Measurements from ENCODE around the gene UNKL.

Gene UNKL

GRCh38 chr16:1356061-1356900 lies 58.2 kb downstream of the UNKL start:
- TF ChIP-seq CTCF (IDR thresholded peaks at IDR 0.05; ENCODE audit: insufficient read depth, missing control alignments), result no peak
- no peak for FAIRE-seq

GRCh38 chr16:1355591-1355990 lies 58.9 kb downstream of the UNKL start:
- no peak for TF ChIP-seq CTCF (IDR thresholded peaks at IDR 0.05; ENCODE audit: insufficient read depth, missing control alignments)
- DNase-seq (ENCODE audit: insufficient read length, low spot score) (no peak), FAIRE-seq (no peak)

More at GRCh38 chr16:1356061-1356900, 58.2 kb downstream of the UNKL start:
- no peak for DNase-seq (ENCODE audit: insufficient read length, low spot score)

GRCh38 chr16:1354815-1355540 lies 59.5 kb downstream of the UNKL start:
- DNase-seq (ENCODE audit: insufficient read length, low spot score) (no peak), FAIRE-seq (no peak)
- TF ChIP-seq CTCF (IDR thresholded peaks at IDR 0.05; ENCODE audit: insufficient read depth, missing control alignments), result no peak

- DNase-seq (ENCODE audit: insufficient read length, low spot score) (peak; percentile 87), FAIRE-seq (no peak)
- TF ChIP-seq CTCF (IDR thresholded peaks at IDR 0.05; ENCODE audit: insufficient read depth, missing control alignments), result no peak
These were observed 62.7 kb downstream of the UNKL start, which contains the start of the genes GNPTG and TSR3 for GRCh38 chr16:1351582-1352362. Gene GNPTG (plus strand): TSS chr16:1351931. CDS start chr16:1351966, 35 bp downstream. Gene TSR3 (minus strand): TSS chr16:1351878. CDS start chr16:1351804, 74 bp downstream.

GRCh38 chr16:1351215-1351581 lies 63.3 kb downstream of the UNKL start:
- no peak for TF ChIP-seq CTCF (IDR thresholded peaks at IDR 0.05; ENCODE audit: insufficient read depth, missing control alignments)
- DNase-seq (ENCODE audit: insufficient read length, low spot score) (no peak), FAIRE-seq (no peak)

GRCh38 chr16:1350691-1351090 lies 63.8 kb downstream of the UNKL start:
- DNase-seq (ENCODE audit: insufficient read length, low spot score) (no peak), FAIRE-seq (no peak)
- no peak for TF ChIP-seq CTCF (IDR thresholded peaks at IDR 0.05; ENCODE audit: insufficient read depth, missing control alignments)
